HepG2 (cell line): ENCODE data around the gene FHIT. TPM values are rescaled to one million over a fixed set of nuclear protein-coding genes. Genes with fewer than 3 reads are reported as not detected.

Experiments used
- ATAD3A ChIP-seq: sonication (generic); formaldehyde crosslinking; IDR thresholded peaks from 2 replicates; pipeline ENCODE4 v1.4.0; 2020; ENCODE audit warnings: missing genetic modification reagents
- ATM ChIP-seq: fragments of 450-650 bp; IDR thresholded peaks from 2 replicates; pipeline ENCODE4 v1.7.1; 2017; ENCODE audit warnings: mild to moderate bottlenecking, borderline replicate concordance
- CSRNP2 ChIP-seq: sonication (generic); formaldehyde crosslinking; conservative IDR thresholded peaks from 2 replicates; pipeline ENCODE4 v1.8.0; 2022; ENCODE audit warnings: low read depth, missing genetic modification reagents
- CTCF ChIP-seq: sonication (generic); formaldehyde crosslinking; IDR thresholded peaks from 2 replicates; pipeline ENCODE4 v1.5.0; 2020; ENCODE audit warnings: mild to moderate bottlenecking, missing genetic modification reagents, moderate library complexity
- FOXP1 ChIP-seq, 2 experiments: fragments of 450-650 bp in 1 of 2; IDR thresholded peaks; 2 replicates each; pipeline ENCODE4 v1.6.1; 2017 to 2018; ENCODE audit warnings: antibody characterized with exemption in 1 of 2
- HMGXB3 ChIP-seq: sonication (generic); formaldehyde crosslinking; IDR thresholded peaks from 2 replicates; pipeline ENCODE4 v1.4.0; 2020; ENCODE audit warnings: missing genetic modification reagents, borderline replicate concordance
- HNF4G ChIP-seq, 2 experiments: sonication (generic) in 1 of 2; formaldehyde crosslinking in 1 of 2; IDR thresholded peaks; 2 replicates each; pipeline versions ENCODE4 v1.4.0 to v1.6.1; 2011 to 2020; ENCODE audit warnings: borderline replicate concordance in 2 of 2, low read depth in 2 of 2, mild to moderate bottlenecking in 2 of 2, low read length in 1 of 2, missing genetic modification reagents in 1 of 2, moderate library complexity in 1 of 2
- PHF20 ChIP-seq: sonication (generic); formaldehyde crosslinking; IDR thresholded peaks from 2 replicates; pipeline ENCODE4 v1.5.0; 2020; ENCODE audit warnings: mild to moderate bottlenecking, missing genetic modification reagents
- THAP7 ChIP-seq: sonication (generic); formaldehyde crosslinking; IDR thresholded peaks from 2 replicates; pipeline ENCODE4 v1.8.1; 2023; ENCODE audit warnings: mild to moderate bottlenecking, missing genetic modification reagents
- TMF1 ChIP-seq: sonication (generic); formaldehyde crosslinking; IDR thresholded peaks from 2 replicates; pipeline ENCODE4 v1.8.1; 2022; ENCODE audit warnings: low read depth, missing genetic modification reagents
- TRAFD1 ChIP-seq: sonication (generic); formaldehyde crosslinking; IDR thresholded peaks from 2 replicates; pipeline ENCODE4 v1.5.1; 2020; ENCODE audit warnings: missing genetic modification reagents, mild to moderate bottlenecking, borderline replicate concordance
- WIZ ChIP-seq: sonication (generic); formaldehyde crosslinking; IDR thresholded peaks from 2 replicates; pipeline ENCODE4 v1.5.1; 2020; ENCODE audit warnings: mild to moderate bottlenecking, missing genetic modification reagents
- XBP1 ChIP-seq: sonication (generic); formaldehyde crosslinking; IDR thresholded peaks from 2 replicates; pipeline ENCODE4 v1.5.0; 2020; ENCODE audit warnings: missing genetic modification reagents
- ZMYM3 ChIP-seq: sonication (generic); formaldehyde crosslinking; IDR thresholded peaks from 2 replicates; pipeline ENCODE4 v1.5.1; 2020; ENCODE audit warnings: mild to moderate bottlenecking, missing genetic modification reagents
- ZNF335 ChIP-seq: sonication (generic); formaldehyde crosslinking; IDR thresholded peaks from 2 replicates; pipeline ENCODE4 v1.4.0; 2020; ENCODE audit warnings: missing genetic modification reagents
- ZNF367 ChIP-seq: sonication (generic); formaldehyde crosslinking; IDR thresholded peaks from 2 replicates; pipeline ENCODE4 v1.4.0; 2020; ENCODE audit warnings: missing genetic modification reagents, borderline replicate concordance
- ZNF501 ChIP-seq: sonication (generic); formaldehyde crosslinking; IDR thresholded peaks from 2 replicates; pipeline ENCODE4 v1.5.1; 2020; ENCODE audit warnings: mild to moderate bottlenecking, moderate library complexity, missing genetic modification reagents
- ZNF678 ChIP-seq: sonication (generic); formaldehyde crosslinking; IDR thresholded peaks from 2 replicates; pipeline ENCODE4 v1.4.0; 2020; ENCODE audit warnings: mild to moderate bottlenecking, missing genetic modification reagents
- ZNF776 ChIP-seq: sonication (generic); formaldehyde crosslinking; IDR thresholded peaks from 2 replicates; pipeline ENCODE4 v1.4.0; 2020; ENCODE audit warnings: mild to moderate bottlenecking, missing genetic modification reagents
- polyA plus RNA-seq, 8 experiments: library from polyadenylated mRNA; depleted of rRNA in 3 of 8; stranded (reverse) in 7 of 8; unstranded in 1 of 8; fragments of >200 nt; fragmentation: Illumina TruSeq in 4 of 8; extraction: Trizol in 4 of 8; gene quantifications; 2 replicates each; pipeline versions ENCODE4 v1.2.1 to v1.2.3, GENCODE V29; 2011 to 2016; ENCODE audit warnings: low read depth in 4 of 8, missing spikeins in 1 of 8, mixed read lengths in 1 of 8; ENCODE audit not compliant: insufficient read depth in 1 of 8
- total RNA-seq, 5 experiments: library from RNA; depleted of rRNA; stranded (reverse); fragments of >200 nt; fragmentation: Illumina TruSeq; extraction: Trizol; gene quantifications; 2 replicates each; pipeline ENCODE4 v1.2.3, GENCODE V29; 2016; ENCODE audit warnings: low read depth in 1 of 5

FHIT gene
- total and polyA plus RNA-seq, 2 of the 13 experiments (the other 11 are each of a cell fraction or from before 2014, with no cell fraction given): 4.0 to 4.6 TPM

GRCh38 chr3:59798372-59799086 lies 1452.7 kb downstream of the FHIT start (continued):
- TF ChIP-seq TRAFD1 (no peak), ATAD3A (CRISPR knock-in tag) (no peak), XBP1 (CRISPR knock-in tag) (no peak), HNF4G (IDR thresholded peaks at IDR 0.05; ENCODE audit: borderline replicate concordance, low read depth, low read length) (peak; percentile 81), HNF4G (CRISPR knock-in tag; IDR thresholded peaks at IDR 0.05; ENCODE audit: borderline replicate concordance, low read depth) (0 out of 2 replicates have a peak, but pooled peaks have one; percentile 53), ZNF501 (CRISPR knock-in tag) (no peak), ATM (no peak), PHF20 (no peak), WIZ (CRISPR knock-in tag) (no peak), ZMYM3 (peak; percentile 83), HMGXB3 (CRISPR knock-in tag) (0 out of 2 replicates have a peak, but pooled peaks have one; percentile 24), CTCF (no peak), ZNF335 (no peak), ZNF367 (CRISPR knock-in tag) (no peak), ZNF678 (CRISPR knock-in tag) (no peak), THAP7 (no peak), CSRNP2 (no peak), FOXP1 (IDR thresholded peaks at IDR 0.05) (no peak), FOXP1 (CRISPR knock-in tag; IDR thresholded peaks at IDR 0.05) (peak; percentile 63), ZNF776 (CRISPR knock-in tag) (no peak), TMF1 (CRISPR knock-in tag) (no peak)
